ENCODE results near the gene AKNA. TPM values are rescaled to one million over a fixed set of nuclear protein-coding genes. Genes with fewer than 3 reads are reported as not detected.

The AKNA gene
- total RNA-seq, 1 experiment from 2014 or later, result 29.3 TPM

DNA sequence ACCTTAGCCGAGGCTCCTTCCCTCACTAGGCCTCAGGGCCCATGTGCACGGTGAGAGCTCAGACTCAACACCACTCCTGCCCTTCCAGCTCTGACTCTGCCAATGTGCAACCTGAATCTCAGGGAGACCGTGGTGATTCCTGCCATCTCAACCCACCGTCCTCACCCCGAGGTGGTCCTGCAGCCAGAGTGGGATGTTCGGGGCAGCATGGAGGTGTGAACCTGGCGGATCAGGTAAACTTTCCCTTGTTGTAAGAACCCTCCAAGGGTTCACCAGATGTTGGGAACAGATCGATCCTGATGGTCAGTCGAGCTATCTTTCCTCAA is 538 bp upstream of the AKNA start (continued):
- TF ChIP-seq, protein P1, sequence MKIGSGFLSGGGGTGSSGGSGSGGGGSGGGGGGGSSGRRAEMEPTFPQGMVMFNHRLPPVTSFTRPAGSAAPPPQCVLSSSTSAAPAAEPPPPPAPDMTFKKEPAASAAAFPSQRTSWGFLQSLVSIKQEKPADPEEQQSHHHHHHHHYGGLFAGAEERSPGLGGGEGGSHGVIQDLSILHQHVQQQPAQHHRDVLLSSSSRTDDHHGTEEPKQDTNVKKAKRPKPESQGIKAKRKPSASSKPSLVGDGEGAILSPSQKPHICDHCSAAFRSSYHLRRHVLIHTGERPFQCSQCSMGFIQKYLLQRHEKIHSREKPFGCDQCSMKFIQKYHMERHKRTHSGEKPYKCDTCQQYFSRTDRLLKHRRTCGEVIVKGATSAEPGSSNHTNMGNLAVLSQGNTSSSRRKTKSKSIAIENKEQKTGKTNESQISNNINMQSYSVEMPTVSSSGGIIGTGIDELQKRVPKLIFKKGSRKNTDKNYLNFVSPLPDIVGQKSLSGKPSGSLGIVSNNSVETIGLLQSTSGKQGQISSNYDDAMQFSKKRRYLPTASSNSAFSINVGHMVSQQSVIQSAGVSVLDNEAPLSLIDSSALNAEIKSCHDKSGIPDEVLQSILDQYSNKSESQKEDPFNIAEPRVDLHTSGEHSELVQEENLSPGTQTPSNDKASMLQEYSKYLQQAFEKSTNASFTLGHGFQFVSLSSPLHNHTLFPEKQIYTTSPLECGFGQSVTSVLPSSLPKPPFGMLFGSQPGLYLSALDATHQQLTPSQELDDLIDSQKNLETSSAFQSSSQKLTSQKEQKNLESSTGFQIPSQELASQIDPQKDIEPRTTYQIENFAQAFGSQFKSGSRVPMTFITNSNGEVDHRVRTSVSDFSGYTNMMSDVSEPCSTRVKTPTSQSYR (CRISPR knock-in tag; IDR thresholded peaks at IDR 0.05), result no peak
- TF ChIP-seq, protein P2, sequence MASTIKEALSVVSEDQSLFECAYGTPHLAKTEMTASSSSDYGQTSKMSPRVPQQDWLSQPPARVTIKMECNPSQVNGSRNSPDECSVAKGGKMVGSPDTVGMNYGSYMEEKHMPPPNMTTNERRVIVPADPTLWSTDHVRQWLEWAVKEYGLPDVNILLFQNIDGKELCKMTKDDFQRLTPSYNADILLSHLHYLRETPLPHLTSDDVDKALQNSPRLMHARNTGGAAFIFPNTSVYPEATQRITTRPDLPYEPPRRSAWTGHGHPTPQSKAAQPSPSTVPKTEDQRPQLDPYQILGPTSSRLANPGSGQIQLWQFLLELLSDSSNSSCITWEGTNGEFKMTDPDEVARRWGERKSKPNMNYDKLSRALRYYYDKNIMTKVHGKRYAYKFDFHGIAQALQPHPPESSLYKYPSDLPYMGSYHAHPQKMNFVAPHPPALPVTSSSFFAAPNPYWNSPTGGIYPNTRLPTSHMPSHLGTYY (CRISPR knock-in tag; IDR thresholded peaks at IDR 0.05), result no peak
- TF ChIP-seq, protein P3, sequence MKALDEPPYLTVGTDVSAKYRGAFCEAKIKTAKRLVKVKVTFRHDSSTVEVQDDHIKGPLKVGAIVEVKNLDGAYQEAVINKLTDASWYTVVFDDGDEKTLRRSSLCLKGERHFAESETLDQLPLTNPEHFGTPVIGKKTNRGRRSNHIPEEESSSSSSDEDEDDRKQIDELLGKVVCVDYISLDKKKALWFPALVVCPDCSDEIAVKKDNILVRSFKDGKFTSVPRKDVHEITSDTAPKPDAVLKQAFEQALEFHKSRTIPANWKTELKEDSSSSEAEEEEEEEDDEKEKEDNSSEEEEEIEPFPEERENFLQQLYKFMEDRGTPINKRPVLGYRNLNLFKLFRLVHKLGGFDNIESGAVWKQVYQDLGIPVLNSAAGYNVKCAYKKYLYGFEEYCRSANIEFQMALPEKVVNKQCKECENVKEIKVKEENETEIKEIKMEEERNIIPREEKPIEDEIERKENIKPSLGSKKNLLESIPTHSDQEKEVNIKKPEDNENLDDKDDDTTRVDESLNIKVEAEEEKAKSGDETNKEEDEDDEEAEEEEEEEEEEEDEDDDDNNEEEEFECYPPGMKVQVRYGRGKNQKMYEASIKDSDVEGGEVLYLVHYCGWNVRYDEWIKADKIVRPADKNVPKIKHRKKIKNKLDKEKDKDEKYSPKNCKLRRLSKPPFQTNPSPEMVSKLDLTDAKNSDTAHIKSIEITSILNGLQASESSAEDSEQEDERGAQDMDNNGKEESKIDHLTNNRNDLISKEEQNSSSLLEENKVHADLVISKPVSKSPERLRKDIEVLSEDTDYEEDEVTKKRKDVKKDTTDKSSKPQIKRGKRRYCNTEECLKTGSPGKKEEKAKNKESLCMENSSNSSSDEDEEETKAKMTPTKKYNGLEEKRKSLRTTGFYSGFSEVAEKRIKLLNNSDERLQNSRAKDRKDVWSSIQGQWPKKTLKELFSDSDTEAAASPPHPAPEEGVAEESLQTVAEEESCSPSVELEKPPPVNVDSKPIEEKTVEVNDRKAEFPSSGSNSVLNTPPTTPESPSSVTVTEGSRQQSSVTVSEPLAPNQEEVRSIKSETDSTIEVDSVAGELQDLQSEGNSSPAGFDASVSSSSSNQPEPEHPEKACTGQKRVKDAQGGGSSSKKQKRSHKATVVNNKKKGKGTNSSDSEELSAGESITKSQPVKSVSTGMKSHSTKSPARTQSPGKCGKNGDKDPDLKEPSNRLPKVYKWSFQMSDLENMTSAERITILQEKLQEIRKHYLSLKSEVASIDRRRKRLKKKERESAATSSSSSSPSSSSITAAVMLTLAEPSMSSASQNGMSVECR (CRISPR knock-in tag; IDR thresholded peaks at IDR 0.05; ENCODE audit: borderline replicate concordance), result no peak
- TF ChIP-seq TP53 (CRISPR knock-in tag; IDR thresholded peaks at IDR 0.05) (no peak), FOXJ3 (CRISPR knock-in tag; IDR thresholded peaks at IDR 0.05; ENCODE audit: borderline replicate concordance) (no peak), CREB1 (CRISPR knock-in tag; IDR thresholded peaks at IDR 0.05) (0 out of 2 replicates have a peak, but pooled peaks have one; percentile 3), NFATC4 (CRISPR knock-in tag; IDR thresholded peaks at IDR 0.05) (no peak), ETV6 (CRISPR knock-in tag; IDR thresholded peaks at IDR 0.05) (no peak), RELA (CRISPR knock-in tag; IDR thresholded peaks at IDR 0.05; ENCODE audit: borderline replicate concordance) (no peak), ATF1 (CRISPR knock-in tag; IDR thresholded peaks at IDR 0.05) (no peak), TEAD1 (CRISPR knock-in tag; IDR thresholded peaks at IDR 0.05) (no peak)
- TF ChIP-seq, protein P4, sequence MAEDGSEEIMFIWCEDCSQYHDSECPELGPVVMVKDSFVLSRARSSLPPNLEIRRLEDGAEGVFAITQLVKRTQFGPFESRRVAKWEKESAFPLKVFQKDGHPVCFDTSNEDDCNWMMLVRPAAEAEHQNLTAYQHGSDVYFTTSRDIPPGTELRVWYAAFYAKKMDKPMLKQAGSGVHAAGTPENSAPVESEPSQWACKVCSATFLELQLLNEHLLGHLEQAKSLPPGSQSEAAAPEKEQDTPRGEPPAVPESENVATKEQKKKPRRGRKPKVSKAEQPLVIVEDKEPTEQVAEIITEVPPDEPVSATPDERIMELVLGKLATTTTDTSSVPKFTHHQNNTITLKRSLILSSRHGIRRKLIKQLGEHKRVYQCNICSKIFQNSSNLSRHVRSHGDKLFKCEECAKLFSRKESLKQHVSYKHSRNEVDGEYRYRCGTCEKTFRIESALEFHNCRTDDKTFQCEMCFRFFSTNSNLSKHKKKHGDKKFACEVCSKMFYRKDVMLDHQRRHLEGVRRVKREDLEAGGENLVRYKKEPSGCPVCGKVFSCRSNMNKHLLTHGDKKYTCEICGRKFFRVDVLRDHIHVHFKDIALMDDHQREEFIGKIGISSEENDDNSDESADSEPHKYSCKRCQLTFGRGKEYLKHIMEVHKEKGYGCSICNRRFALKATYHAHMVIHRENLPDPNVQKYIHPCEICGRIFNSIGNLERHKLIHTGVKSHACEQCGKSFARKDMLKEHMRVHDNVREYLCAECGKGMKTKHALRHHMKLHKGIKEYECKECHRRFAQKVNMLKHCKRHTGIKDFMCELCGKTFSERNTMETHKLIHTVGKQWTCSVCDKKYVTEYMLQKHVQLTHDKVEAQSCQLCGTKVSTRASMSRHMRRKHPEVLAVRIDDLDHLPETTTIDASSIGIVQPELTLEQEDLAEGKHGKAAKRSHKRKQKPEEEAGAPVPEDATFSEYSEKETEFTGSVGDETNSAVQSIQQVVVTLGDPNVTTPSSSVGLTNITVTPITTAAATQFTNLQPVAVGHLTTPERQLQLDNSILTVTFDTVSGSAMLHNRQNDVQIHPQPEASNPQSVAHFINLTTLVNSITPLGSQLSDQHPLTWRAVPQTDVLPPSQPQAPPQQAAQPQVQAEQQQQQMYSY (CRISPR knock-in tag; IDR thresholded peaks at IDR 0.05), result no peak
- TF ChIP-seq, protein P5, sequence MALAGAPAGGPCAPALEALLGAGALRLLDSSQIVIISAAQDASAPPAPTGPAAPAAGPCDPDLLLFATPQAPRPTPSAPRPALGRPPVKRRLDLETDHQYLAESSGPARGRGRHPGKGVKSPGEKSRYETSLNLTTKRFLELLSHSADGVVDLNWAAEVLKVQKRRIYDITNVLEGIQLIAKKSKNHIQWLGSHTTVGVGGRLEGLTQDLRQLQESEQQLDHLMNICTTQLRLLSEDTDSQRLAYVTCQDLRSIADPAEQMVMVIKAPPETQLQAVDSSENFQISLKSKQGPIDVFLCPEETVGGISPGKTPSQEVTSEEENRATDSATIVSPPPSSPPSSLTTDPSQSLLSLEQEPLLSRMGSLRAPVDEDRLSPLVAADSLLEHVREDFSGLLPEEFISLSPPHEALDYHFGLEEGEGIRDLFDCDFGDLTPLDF (CRISPR knock-in tag; IDR thresholded peaks at IDR 0.05), result no peak
- TF ChIP-seq, protein P6, sequence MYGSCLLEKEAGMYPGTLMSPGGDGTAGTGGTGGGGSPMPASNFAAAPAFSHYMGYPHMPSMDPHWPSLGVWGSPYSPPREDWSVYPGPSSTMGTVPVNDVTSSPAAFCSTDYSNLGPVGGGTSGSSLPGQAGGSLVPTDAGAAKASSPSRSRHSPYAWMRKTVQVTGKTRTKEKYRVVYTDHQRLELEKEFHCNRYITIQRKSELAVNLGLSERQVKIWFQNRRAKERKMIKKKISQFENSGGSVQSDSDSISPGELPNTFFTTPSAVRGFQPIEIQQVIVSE (CRISPR knock-in tag; IDR thresholded peaks at IDR 0.05; ENCODE audit: borderline replicate concordance), result no peak
- TF ChIP-seq, protein P7, sequence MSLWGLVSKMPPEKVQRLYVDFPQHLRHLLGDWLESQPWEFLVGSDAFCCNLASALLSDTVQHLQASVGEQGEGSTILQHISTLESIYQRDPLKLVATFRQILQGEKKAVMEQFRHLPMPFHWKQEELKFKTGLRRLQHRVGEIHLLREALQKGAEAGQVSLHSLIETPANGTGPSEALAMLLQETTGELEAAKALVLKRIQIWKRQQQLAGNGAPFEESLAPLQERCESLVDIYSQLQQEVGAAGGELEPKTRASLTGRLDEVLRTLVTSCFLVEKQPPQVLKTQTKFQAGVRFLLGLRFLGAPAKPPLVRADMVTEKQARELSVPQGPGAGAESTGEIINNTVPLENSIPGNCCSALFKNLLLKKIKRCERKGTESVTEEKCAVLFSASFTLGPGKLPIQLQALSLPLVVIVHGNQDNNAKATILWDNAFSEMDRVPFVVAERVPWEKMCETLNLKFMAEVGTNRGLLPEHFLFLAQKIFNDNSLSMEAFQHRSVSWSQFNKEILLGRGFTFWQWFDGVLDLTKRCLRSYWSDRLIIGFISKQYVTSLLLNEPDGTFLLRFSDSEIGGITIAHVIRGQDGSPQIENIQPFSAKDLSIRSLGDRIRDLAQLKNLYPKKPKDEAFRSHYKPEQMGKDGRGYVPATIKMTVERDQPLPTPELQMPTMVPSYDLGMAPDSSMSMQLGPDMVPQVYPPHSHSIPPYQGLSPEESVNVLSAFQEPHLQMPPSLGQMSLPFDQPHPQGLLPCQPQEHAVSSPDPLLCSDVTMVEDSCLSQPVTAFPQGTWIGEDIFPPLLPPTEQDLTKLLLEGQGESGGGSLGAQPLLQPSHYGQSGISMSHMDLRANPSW (CRISPR knock-in tag; conservative IDR thresholded peaks at IDR 0.05; ENCODE audit: low read depth), result 0 out of 2 replicates have a peak, but pooled peaks have one; percentile 48
- TF ChIP-seq, protein P8, sequence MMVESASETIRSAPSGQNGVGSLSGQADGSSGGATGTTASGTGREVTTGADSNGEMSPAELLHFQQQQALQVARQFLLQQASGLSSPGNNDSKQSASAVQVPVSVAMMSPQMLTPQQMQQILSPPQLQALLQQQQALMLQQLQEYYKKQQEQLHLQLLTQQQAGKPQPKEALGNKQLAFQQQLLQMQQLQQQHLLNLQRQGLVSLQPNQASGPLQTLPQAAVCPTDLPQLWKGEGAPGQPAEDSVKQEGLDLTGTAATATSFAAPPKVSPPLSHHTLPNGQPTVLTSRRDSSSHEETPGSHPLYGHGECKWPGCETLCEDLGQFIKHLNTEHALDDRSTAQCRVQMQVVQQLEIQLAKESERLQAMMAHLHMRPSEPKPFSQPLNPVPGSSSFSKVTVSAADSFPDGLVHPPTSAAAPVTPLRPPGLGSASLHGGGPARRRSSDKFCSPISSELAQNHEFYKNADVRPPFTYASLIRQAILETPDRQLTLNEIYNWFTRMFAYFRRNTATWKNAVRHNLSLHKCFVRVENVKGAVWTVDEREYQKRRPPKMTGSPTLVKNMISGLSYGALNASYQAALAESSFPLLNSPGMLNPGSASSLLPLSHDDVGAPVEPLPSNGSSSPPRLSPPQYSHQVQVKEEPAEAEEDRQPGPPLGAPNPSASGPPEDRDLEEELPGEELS (CRISPR knock-in tag; IDR thresholded peaks at IDR 0.05), result no peak
